GM21529 (cell line): ENCODE measurements around the gene DEUP1.

Experiments
- ATAC-seq: cut with Tn5 transposase; IDR thresholded peaks from one replicate; pipeline ENCODE4 v1.9.1; 2021; ENCODE audit not compliant: unreplicated experiment

The DEUP1 gene

GRCh38 chr11:93477684-93478234 lies 147.2 kb downstream of the DEUP1 start:
- no peak for ATAC-seq

- no peak for ATAC-seq
Measured at GRCh38 chr11:93478841-93479240, 148.3 kb downstream of the DEUP1 start.

GRCh38 chr11:93480256-93480655 lies 149.7 kb downstream of the DEUP1 start:
- ATAC-seq = no peak

- no peak for ATAC-seq
Measured at GRCh38 chr11:93480756-93481155, 150.2 kb downstream of the DEUP1 start.

- ATAC-seq = no peak
Measured at GRCh38 chr11:93481279-93481678, 150.7 kb downstream of the DEUP1 start.

DNA sequence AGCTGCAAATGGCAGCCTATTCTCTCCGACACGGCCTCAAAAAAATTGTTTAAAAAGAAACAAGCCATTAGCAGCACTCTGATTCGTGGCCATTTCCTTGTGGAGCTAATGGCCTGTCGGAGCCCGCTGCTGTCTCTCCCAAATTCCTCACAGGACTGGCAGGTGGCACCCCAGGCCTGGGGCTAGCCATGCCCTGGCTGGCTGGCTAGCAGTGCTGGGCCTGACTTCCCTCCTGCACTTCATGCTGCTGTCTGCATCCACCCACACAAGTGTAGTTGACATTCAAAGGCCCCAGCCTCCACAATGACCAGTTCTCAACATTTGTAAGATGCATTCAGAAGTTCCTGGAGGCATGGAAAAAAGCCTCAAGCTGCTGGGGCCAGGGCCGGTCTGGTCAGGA lies 151.2 kb downstream of the DEUP1 start:
- no peak for ATAC-seq

DNA sequence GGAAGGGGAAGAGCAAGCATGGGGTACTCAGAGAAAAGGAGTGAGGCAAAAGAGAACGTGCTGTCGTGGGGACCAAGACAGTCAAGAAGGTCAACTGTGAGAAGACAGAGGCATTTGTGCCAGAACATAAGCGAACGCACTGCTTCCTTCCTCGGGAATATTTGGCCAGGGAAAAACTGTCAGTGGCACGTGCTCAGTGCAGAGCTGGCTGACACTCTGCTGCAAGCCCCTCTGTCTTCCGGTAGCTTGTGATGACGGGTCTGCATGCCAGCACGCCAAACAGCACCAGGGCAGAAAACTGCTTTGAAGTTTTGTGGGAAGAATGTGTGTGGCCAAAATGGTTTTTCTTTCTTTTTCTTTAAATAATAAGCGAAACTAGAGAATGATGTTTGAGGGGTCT lies 152.0 kb downstream of the DEUP1 start:
- no peak for ATAC-seq

DNA sequence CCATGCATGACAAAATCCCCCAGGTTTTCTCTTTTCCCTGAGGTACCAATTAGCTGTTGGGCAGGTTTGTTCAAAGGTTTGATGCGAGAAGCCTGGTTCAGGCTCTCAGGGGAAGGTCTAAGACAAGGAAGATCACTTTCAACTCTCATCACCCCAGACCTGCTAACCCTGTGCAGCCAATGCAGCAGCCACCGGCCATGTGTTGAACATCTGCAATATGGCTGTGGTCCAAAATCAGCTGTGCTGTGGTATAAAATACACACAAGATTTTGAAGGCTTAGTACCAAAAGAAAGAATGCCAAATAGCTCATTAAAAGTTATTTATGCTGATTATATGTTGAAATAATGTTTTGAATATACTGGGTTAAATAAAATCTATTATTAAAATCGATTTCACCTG lies 154.2 kb downstream of the DEUP1 start:
- no peak for ATAC-seq

DNA sequence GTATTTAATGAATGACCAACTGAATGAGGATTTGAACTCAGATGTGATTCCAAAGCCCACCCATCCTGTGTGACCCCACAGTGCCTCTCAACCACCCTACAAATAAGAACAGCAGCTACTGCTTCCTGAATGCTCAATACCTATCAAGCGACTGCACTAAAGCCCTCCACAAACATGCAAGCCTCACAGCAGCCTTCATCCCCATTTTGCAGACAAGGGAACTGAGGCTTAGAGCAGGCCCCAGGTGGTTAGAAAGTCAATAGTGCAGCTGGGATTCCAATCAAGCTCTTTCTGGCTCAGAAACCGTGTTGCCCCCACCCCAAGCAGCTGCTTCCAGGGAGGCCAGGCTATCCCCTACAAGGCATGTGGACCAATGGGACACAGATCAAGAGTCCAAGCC lies 155.4 kb downstream of the DEUP1 start:
- no peak for ATAC-seq

GRCh38 chr11:93487032-93487483 lies 156.5 kb downstream of the DEUP1 start:
- no peak for ATAC-seq
